Karpas-422 (cell line): ENCODE results near the gene HSD11B1L. TPM values are rescaled to one million over a fixed set of nuclear protein-coding genes. Genes with fewer than 3 reads are reported as not detected.

Experiments used
- DNase-seq: peaks from one replicate; pipeline ENCODE4 v3.0.0-alpha.2; 2015
- H2AFZ ChIP-seq: fragments of 200-600 bp; sonication (generic); 2 replicates; pipeline ENCODE4 v1.6.1; 2014; ENCODE audit warnings: antibody characterized with exemption, low read length, mixed read lengths
- H3K27ac ChIP-seq: fragments of 200-600 bp; sonication (generic); 2 replicates; pipeline ENCODE4 v1.5.1; 2014; ENCODE audit warnings: mild to moderate bottlenecking, low read length, moderate library complexity
- H3K27me3 ChIP-seq: fragments of 200-600 bp; sonication (generic); 2 replicates; pipeline ENCODE4 v1.6.1; 2014; ENCODE audit warnings: low read length, mixed read lengths
- H3K36me3 ChIP-seq: fragments of 200-600 bp; sonication (generic); 2 replicates; pipeline ENCODE4 v1.6.1; 2014; ENCODE audit warnings: low read length, mixed read lengths; ENCODE audit not compliant: insufficient read depth
- H3K4me1 ChIP-seq: fragments of 200-600 bp; sonication (generic); 2 replicates; pipeline ENCODE4 v1.6.1; 2014; ENCODE audit warnings: mild to moderate bottlenecking, low read length, mixed read lengths
- H3K4me2 ChIP-seq: fragments of 200-600 bp; sonication (generic); 2 replicates; pipeline ENCODE4 v1.6.1; 2014; ENCODE audit warnings: low read length, low read depth, mild to moderate bottlenecking; ENCODE audit not compliant: poor library complexity, severe bottlenecking
- H3K4me3 ChIP-seq: fragments of 200-600 bp; sonication (generic); 2 replicates; pipeline ENCODE4 v1.5.1; 2014; ENCODE audit warnings: mild to moderate bottlenecking, antibody characterized with exemption, low read length, mixed read lengths
- H3K79me2 ChIP-seq: fragments of 200-600 bp; sonication (generic); 2 replicates; pipeline ENCODE4 v1.6.1; 2014; ENCODE audit warnings: mild to moderate bottlenecking, low read length, mixed read lengths
- H3K9ac ChIP-seq: fragments of 200-600 bp; sonication (generic); 2 replicates; pipeline ENCODE4 v1.6.0; 2014; ENCODE audit warnings: low read length
- H3K9me2 ChIP-seq: fragments of 200-600 bp; sonication (generic), shearing (Covaris generic); replicated peaks from 2 replicates; pipeline ENCODE4 v1.6.0; 2014; ENCODE audit warnings: mild to moderate bottlenecking, low read length, moderate library complexity; ENCODE audit not compliant: insufficient read depth
- H3K9me3 ChIP-seq: fragments of 300-700, 200-600 bp; sonication (generic); 2 replicates; pipeline ENCODE4 v1.6.1; 2014; ENCODE audit warnings: low read length, mixed read lengths
- H4K20me1 ChIP-seq: fragments of 200-600 bp; sonication (generic); 2 replicates; pipeline ENCODE4 v1.6.1; 2014; ENCODE audit warnings: mild to moderate bottlenecking, antibody characterized with exemption, low read length, low read depth; ENCODE audit not compliant: insufficient read depth
- total RNA-seq: library from RNA; depleted of rRNA; stranded (reverse); fragments of >200 nt; shearing (Covaris generic); gene quantifications from 2 replicates; pipeline ENCODE4 v1.2.3, GENCODE V29; 2014; ENCODE audit warnings: low replicate concordance

Gene HSD11B1L
- total RNA-seq, 1 experiment from 2014 or later: 6.9 TPM

- H3K27me3 ChIP-seq: no peaks in the 10 kb centered on the region
- no peak for DNase-seq
- H3K27ac ChIP-seq: no peak overlapping the region
- 0 out of 2 replicates have a peak, but pooled peaks cover 3% of the 10 kb centered on the region for H3K36me3 ChIP-seq
- H3K79me2 ChIP-seq: 0 out of 2 replicates have a peak, but pooled peaks cover 3% of the 10 kb centered on the region
- H3K4me2 ChIP-seq: no peak overlapping the region
- no peak overlapping the region for H3K4me3 ChIP-seq
- H3K9me2 ChIP-seq: no peaks in the 10 kb centered on the region
- H2AFZ ChIP-seq: no peak overlapping the region
- no peaks in the 10 kb centered on the region for H4K20me1 ChIP-seq
- no peak overlapping the region for H3K9ac ChIP-seq
- peaks cover 16% of the 10 kb centered on the region for H3K4me1 ChIP-seq
- no peaks in the 10 kb centered on the region for H3K9me3 ChIP-seq
Measured at GRCh38 chr19:5677580-5677979, 3.2 kb upstream of the HSD11B1L start.

GRCh38 chr19:5678071-5678718 is 2.6 kb upstream of the HSD11B1L start:
- no peak overlapping the region for H3K4me2 ChIP-seq
- H3K9ac ChIP-seq: no peak overlapping the region
- peaks cover 16% of the 10 kb centered on the region for H3K4me1 ChIP-seq
- H3K79me2 ChIP-seq: 0 out of 2 replicates have a peak, but pooled peaks cover 3% of the 10 kb centered on the region
- H2AFZ ChIP-seq: no peak overlapping the region
- DNase-seq: no peak
- no peaks in the 10 kb centered on the region for H3K9me3 ChIP-seq
- no peak overlapping the region for H3K4me3 ChIP-seq
- no peak overlapping the region for H3K27ac ChIP-seq
- H4K20me1 ChIP-seq: no peaks in the 10 kb centered on the region
- H3K27me3 ChIP-seq: no peaks in the 10 kb centered on the region
- no peaks in the 10 kb centered on the region for H3K9me2 ChIP-seq
- H3K36me3 ChIP-seq: no peaks in the 10 kb centered on the region

GRCh38 chr19:5679289-5680083 is 1.3 kb upstream of the HSD11B1L start:
- Histone ChIP-seq H3K36me3 (no peaks in the 10 kb centered on the region), H3K27ac (peak overlapping the region; percentile 25; the same call in 1 of the 2 replicates), H3K9me2 (no peaks in the 10 kb centered on the region), H3K4me2 (peak overlapping the region; percentile 84), H4K20me1 (no peaks in the 10 kb centered on the region), H3K4me1 (peaks cover 16% of the 10 kb centered on the region), H2AFZ (peak overlapping the region; percentile 28; the same call in 1 of the 2 replicates), H3K27me3 (no peaks in the 10 kb centered on the region), H3K4me3 (peak overlapping the region; percentile 88), H3K9ac (peak overlapping the region; percentile 82), H3K9me3 (no peaks in the 10 kb centered on the region), H3K79me2 (0 out of 2 replicates have a peak, but pooled peaks cover 3% of the 10 kb centered on the region)
- no peak for DNase-seq

GRCh38 chr19:5680084-5680436 is 767 bp upstream of the HSD11B1L start:
- peak overlapping the region; percentile 28; the same call in 1 of the 2 replicates for H2AFZ ChIP-seq
- no peaks in the 10 kb centered on the region for H3K27me3 ChIP-seq
- no peaks in the 10 kb centered on the region for H3K36me3 ChIP-seq
- H3K79me2 ChIP-seq: 0 out of 2 replicates have a peak, but pooled peaks cover 3% of the 10 kb centered on the region
- H3K9me3 ChIP-seq: no peaks in the 10 kb centered on the region
- H3K9ac ChIP-seq: peak overlapping the region; percentile 82
- no peaks in the 10 kb centered on the region for H3K9me2 ChIP-seq
- H4K20me1 ChIP-seq: no peaks in the 10 kb centered on the region
- peak overlapping the region; percentile 88 for H3K4me3 ChIP-seq
- peak overlapping the region; percentile 84 for H3K4me2 ChIP-seq
- no peak for DNase-seq
- H3K27ac ChIP-seq: peak overlapping the region; percentile 25; the same call in 1 of the 2 replicates
- peaks cover 16% of the 10 kb centered on the region for H3K4me1 ChIP-seq

- H3K27ac ChIP-seq: no peak overlapping the region
Measured at GRCh38 chr19:5681391-5682106, 722 bp downstream of the HSD11B1L start.

GRCh38 chr19:5682107-5682482 is 1.3 kb downstream of the HSD11B1L start:
- no peak for DNase-seq
- H3K9me3 ChIP-seq: no peaks in the 10 kb centered on the region

More at GRCh38 chr19:5681391-5682106, 722 bp downstream of the HSD11B1L start:
- Histone ChIP-seq H3K79me2 (0 out of 2 replicates have a peak, but pooled peaks cover 3% of the 10 kb centered on the region), H3K27me3 (no peaks in the 10 kb centered on the region), H4K20me1 (no peaks in the 10 kb centered on the region), H3K9me2 (no peaks in the 10 kb centered on the region), H3K9ac (peak overlapping the region; percentile 58), H2AFZ (no peak overlapping the region), H3K36me3 (no peaks in the 10 kb centered on the region), H3K9me3 (no peaks in the 10 kb centered on the region), H3K4me3 (peak overlapping the region; percentile 88; the same call in 1 of the 2 replicates), H3K4me1 (peaks cover 25% of the 10 kb centered on the region), H3K4me2 (peak overlapping the region; percentile 84)
- no peak for DNase-seq

GRCh38 chr19:5683177-5683886 is 2.5 kb downstream of the HSD11B1L start:
- peaks cover 25% of the 10 kb centered on the region for H3K4me1 ChIP-seq
- 0 out of 2 replicates have a peak, but pooled peaks cover 3% of the 10 kb centered on the region for H3K79me2 ChIP-seq
- H3K36me3 ChIP-seq: no peaks in the 10 kb centered on the region
- no peak overlapping the region for H3K4me3 ChIP-seq
- no peaks in the 10 kb centered on the region for H3K9me3 ChIP-seq
- DNase-seq: no peak
- no peaks in the 10 kb centered on the region for H4K20me1 ChIP-seq
- no peaks in the 10 kb centered on the region for H3K9me2 ChIP-seq
- H3K27ac ChIP-seq: no peak overlapping the region
- no peak overlapping the region for H2AFZ ChIP-seq
- H3K9ac ChIP-seq: no peak overlapping the region
- no peak overlapping the region for H3K4me2 ChIP-seq
- H3K27me3 ChIP-seq: no peaks in the 10 kb centered on the region

More at GRCh38 chr19:5682107-5682482, 1.3 kb downstream of the HSD11B1L start:
- no peaks in the 10 kb centered on the region for H3K36me3 ChIP-seq
- no peak overlapping the region for H2AFZ ChIP-seq
- no peak overlapping the region for H3K4me2 ChIP-seq
- 0 out of 2 replicates have a peak, but pooled peaks cover 3% of the 10 kb centered on the region for H3K79me2 ChIP-seq
- H3K27me3 ChIP-seq: no peaks in the 10 kb centered on the region
- H4K20me1 ChIP-seq: no peaks in the 10 kb centered on the region
- H3K9me2 ChIP-seq: no peaks in the 10 kb centered on the region
- H3K27ac ChIP-seq: no peak overlapping the region
- no peak overlapping the region for H3K4me3 ChIP-seq
- H3K9ac ChIP-seq: no peak overlapping the region
- peaks cover 25% of the 10 kb centered on the region for H3K4me1 ChIP-seq
